Measurements from ENCODE around the gene RAC3.

DNA sequence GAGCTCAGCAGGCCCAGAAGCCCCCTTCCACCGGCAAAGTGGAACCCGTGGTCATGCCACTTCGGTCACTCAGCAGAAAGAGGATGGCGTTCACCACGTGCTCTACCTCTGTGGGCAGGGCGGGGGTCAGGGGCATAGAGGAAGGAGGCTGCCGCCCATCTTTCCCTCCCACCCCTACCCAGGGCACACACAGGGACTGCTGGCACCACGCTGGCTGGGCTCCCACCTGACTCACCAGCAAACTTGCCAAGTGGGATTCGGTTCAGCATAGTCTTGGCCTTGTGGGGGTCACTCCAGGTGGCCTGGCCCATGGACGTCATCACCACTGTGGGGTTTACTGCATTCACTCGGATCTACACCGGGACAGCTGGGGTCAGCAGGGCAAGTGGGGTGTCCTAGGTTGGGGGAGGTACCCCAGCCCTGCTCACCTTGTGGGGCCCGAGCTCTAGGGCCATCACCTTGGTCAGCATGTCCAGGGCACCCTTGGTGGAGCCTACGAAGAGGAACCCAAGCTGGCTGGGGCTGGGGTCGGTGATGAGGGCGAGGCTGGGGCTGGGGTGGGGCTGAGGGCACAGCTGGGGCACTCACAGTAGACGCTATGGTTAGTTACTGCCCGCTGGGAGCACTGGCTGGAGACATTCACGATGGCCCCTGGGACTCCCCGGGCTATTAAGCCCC, 4.6 kb downstream of the RAC3 start:
- no peak for TF ChIP-seq EZH2 (IDR thresholded peaks at IDR 0.05; ENCODE audit: borderline replicate concordance)
- TF ChIP-seq, protein P1, sequence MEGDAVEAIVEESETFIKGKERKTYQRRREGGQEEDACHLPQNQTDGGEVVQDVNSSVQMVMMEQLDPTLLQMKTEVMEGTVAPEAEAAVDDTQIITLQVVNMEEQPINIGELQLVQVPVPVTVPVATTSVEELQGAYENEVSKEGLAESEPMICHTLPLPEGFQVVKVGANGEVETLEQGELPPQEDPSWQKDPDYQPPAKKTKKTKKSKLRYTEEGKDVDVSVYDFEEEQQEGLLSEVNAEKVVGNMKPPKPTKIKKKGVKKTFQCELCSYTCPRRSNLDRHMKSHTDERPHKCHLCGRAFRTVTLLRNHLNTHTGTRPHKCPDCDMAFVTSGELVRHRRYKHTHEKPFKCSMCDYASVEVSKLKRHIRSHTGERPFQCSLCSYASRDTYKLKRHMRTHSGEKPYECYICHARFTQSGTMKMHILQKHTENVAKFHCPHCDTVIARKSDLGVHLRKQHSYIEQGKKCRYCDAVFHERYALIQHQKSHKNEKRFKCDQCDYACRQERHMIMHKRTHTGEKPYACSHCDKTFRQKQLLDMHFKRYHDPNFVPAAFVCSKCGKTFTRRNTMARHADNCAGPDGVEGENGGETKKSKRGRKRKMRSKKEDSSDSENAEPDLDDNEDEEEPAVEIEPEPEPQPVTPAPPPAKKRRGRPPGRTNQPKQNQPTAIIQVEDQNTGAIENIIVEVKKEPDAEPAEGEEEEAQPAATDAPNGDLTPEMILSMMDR (IDR thresholded peaks at IDR 0.05; ENCODE audit: poor library complexity): no peak
- no peak for TF ChIP-seq EZH2phosphoT487 (IDR thresholded peaks at IDR 0.05; ENCODE audit: low read depth, severe bottlenecking, unreplicated experiment)
